Effector CD8-positive, alpha-beta T cell (primary cell): ENCODE measurements around the gene NRBF2.

Experiments used
- DNase-seq: peaks from one replicate; lab custom pipeline; 2025; lab: John Stamatoyannopoulos, UW

The NRBF2 gene

DNA sequence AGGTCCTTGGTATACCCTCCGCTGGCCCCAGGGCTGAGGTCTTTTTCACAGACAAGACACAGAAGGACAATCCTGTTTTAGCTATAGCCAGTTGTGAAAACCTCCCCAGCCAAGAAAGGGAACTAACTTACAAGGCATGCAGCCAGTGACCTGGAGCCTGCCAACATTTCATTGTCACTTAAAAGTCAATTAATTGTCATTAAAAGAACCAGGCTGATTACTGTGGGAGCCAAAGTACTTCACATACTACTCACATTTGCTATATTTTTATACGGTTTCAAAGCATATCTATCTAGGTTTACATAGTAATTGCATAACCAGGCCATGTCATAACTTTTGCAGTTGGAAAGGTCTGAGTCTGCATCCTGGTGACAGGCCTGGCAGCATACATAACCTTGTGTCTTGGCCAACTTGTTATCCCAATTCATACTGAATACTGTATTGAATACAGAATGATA is 31.1 kb downstream of the NRBF2 start:
- DNase-seq: no peak

DNA sequence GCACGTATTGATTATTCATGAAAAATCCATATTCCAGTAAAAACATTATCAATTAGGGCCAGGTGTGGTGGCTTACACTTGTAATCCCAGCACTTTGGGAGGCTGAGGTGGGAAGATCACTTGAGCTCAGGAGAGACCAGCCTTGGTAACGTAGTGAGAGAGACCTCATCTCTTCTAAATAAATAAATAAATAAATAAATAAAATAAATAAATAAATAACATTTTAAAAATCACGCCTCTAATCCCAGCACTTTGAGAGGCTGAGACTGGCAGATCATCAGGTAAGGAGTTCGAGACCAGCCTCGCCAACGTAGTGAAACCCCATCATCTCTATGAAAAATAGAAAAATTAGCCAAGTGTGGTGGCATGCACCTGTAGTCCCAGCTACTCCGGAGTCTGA is 32.1 kb downstream of the NRBF2 start:
- no peak for DNase-seq

DNA sequence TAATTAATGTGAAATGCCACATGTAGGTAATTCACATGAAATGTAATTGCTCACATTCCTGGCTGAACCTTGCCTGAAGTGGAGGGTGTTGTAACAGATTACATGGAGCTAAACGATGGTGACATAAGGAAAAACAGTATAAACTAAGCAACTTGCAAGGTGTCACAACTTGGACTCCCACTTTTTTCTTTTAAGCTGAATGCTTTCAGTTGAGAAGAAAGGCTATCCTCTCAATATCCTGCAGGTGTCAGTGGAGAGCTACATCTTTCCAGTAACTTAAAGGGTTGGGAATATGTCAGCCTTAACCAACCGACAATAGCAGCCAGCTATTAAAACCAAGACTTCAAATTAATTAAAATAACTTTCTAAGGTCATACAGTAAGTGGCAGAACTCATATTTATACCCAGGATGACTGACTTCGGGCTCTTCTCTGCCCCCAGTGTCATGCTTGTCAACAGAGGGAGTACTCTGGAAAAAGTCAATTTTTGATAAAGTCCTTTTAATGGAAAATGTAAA is 33.7 kb downstream of the NRBF2 start:
- no peak for DNase-seq

DNA sequence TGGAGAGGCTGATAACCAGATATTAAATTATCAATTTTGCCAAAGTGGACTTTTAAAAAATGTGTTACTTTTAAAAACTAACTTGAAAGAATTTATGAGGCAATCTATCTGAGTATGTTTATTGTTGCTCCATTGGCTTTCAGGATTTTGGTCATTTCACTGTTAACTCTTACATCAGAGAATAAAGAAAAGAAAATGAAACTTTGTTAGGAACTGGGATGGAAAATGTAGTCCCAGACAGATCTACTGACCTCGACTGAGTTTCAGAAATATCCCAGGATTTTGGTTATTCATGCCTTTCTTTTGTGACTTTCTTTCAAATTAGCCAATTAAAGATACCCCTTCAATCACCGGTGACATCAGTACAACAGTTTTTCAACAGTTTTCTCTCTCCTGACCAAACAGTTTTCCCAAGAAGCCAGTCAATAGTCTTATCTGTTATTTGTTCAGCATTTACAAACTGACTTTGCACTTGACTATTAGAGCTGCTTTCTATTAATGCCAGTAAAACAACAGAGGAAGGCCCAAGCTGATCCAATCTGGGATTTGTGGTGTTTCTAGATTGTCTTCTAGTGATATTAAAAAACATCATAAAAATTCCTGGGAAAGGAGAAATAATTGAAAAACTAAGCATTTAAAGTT is 35.8 kb downstream of the NRBF2 start:
- no peak for DNase-seq

DNA sequence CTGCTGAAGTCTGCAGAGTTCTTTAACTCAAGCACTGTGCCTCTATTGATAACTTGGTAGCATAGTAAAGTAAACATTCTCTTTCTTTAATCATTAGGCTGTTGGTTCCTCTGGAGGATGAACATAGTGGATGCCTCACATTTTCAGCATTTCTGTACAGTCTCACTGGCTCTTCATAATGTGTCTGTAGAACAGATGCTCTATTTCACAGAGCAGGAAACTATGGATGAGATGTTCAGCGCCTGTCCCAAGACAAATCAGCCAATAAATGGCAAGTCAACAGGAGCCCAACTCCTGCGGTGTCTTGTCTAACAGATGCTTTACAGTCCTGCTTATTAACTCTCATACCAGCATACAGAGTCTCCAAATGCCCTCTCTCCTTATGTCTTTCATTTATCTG is 36.5 kb downstream of the NRBF2 start:
- DNase-seq: no peak

DNA sequence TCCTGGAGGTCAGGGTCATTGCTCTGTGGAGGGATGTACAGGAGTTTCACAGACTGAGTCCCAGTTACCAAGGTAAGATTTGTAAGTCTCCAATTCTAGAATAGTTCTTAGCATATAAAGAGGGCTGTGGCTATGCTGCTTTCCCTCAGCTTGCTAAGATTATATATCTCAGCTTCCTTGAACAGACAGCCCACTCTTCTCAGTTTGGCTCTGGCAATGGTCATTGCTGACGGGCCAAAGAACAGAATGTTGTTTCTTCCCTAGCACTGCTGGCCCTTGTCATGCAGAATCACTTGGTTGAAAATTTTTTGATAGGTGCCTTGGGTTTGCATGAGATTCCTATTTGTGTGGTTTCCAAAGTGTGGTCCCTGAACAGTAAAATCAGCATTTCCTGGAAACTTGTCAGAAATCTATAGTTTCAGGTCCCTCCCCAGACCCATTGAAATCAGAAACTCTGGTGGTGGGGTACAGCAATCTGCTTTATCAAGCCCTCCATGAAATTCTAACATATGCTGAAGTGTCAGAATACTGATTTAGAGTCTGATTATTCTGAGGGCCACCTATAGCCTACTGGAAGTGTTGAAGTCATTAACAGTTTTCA is 38.2 kb downstream of the NRBF2 start:
- DNase-seq: no peak

DNA sequence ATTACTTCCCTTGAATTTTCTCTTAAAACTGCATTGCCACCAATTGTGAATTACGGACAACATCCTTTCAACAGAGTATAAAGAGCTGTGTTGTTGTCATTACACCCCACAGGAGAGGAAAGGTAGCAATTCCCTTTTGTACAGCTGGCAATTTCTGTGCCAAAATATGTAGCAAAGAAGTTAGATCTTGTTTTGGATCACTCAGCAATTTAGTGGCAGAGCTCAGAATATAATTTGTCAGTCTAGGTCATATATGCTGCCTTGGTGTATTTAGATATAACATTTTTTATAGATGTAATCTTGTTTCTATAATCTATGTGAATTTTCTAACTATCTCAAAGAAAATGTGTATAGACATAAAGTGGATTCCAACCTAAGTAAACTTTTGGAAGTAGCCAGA is 38.8 kb downstream of the NRBF2 start:
- no peak for DNase-seq

DNA sequence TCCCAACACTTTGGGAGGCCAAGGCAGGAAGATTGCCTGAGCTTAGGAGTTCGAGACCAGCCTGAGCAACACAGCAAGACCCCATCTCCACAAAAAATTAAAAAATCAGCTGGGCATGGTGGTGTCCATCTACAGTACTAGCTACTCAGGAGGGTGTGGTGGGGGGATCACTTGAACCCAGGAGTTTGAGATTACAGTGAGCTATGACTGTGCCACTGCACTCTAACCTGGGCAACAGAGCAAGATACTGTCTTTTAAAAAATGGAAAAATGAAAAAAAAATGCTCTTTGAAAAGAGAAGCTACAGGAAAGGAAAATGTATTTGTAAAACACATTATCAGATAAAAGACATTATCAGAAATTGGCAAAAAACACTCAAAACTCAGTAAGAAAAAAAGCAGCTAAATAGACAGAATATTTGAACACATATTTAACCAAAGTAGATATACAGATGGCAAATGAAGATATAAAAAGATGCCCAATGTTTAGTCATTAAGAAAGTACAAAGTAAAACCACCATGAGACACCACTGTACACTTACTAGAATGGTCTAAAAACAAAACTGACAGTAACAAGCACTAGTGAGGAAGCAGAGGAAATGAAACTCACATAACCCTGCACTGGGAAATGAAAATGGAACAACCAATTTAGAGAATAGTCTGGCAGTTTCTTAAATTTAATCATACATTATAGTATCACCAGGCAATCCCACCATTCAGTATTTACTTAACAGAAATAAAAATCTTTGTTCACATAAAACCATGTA is 40.5 kb downstream of the NRBF2 start:
- no peak for DNase-seq

DNA sequence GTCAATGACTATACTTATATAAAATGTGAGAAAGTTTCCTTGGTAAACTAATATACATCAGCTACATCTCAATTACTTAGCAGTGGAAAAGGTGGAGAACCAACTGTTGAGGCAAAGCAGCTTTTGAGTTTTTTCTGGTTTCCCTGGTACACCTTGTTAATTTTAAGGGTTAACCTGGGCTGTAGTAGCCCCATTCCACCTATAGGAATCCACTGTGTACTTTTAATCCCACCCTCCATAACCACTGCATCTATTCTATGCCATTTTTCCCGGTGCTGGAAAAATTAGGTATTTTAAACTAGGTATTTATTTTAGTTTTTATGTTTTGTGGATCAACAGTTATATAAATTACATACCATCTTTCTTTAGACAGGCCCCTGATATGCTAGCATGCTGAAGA is 42.4 kb downstream of the NRBF2 start:
- no peak for DNase-seq

DNA sequence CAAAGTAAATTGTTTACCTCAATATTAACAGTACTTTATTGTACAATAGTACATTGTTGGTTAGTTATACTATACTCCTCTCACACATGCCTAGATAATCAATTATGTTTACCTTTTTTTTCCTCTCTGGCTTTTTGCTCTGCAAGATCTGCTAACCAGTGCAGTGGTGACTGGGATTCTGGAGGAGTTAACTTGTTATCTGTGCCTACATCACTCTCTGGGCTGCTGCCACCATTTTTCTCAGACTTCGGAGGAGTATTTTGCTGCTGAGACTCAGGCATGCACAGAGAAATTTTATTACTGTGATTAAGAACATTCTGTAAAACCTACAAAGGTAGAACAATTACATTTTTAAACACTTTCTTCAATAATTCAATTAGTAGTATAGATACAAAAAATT is 59.7 kb downstream of the NRBF2 start:
- DNase-seq: no peak

DNA sequence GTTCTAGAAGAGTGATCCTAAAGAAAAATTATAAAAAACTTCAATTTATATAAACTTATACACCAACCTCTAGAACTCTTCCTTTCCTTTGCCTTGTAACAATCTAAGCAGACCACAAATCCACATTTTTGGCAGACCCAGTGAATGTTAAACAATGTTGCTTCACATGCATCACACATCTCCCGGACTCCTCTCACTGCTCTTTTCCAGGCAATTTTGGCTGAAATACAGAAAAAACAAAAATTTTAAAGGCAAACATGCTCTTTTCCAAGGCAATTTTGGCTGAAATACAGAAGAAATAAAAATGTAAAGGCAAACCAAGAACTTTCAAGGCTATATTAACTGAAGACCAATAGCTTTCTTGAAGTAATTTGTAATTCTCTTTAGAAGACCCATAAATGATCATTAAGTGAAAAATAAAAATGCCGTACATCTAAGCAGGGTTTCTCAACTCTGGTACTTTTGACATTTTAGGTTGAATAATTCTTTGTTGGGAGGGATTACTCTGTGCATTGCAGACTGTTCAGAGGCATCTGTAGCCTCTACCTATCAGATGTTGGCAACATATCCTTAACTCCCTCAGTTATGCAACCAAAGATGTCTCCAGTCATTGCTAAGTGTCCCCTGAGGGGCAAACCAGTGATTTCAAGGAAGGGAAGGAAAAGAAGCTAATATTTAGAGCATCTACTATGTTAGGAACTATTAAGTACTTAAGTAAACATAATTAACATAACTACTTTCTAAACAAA is 64.4 kb downstream of the NRBF2 start:
- DNase-seq: no peak

DNA sequence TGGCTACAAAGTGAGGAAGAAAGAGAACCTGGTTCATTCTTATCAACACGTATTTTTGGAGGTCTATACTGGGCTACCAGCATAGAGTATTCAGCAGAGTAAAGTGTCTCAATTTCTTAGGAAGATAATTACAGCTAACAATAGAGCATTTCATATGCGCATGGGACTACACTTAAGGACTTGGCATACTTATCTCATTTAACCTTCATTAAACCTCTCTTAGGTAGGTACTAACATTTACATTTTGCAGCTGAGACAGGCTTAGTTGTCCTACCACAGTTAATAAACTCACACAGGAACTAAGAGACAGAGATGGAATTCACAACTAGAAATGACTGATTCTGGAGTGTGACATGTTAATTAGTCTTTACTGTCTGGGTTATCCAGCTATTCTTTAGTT is 66.6 kb downstream of the NRBF2 start:
- DNase-seq: no peak

DNA sequence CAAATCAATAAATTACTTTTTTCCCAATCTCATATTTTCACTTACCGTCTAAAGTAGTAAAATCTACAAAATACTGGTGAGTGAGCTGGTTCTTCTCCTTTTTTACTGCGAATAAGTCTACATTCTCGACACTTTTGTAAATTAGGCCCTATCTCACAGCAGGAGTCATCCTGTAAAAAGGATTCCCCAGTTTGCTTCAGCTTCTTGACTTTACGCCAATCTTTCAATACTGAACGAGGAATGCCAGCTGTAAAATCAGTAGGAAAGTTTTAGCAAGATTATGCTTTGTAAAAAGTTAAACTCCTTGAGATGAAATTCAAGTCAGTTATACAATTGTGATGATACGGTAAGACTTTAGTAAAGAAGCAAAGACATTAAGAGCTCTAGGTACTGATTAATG is 67.3 kb downstream of the NRBF2 start:
- no peak for DNase-seq

DNA sequence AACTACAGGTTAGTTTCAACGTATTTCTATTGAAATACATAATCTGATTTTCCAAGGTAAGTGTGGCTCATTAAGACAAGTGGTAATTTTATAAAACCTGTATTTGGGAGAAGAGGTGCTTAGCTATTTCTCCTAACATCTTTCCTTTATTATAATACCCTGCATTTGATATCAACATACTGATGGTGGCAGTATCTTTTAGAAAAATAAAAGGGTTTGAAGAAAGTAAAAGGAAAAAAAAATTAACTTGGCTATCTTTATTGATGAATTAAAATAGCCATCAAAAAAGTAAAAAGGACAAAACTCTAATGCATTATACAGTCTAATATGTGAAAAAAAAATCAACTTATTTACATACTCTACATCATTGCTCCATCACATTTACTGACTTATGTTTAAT is 68.0 kb downstream of the NRBF2 start:
- DNase-seq: no peak
